ENCODE results near the gene XRCC3. TPM values are rescaled to one million over a fixed set of nuclear protein-coding genes. Genes with fewer than 3 reads are reported as not detected.

Gene XRCC3
- total and polyA plus RNA-seq, 2 experiments from 2014 or later, result 7.7 to 9.1 TPM

DNA sequence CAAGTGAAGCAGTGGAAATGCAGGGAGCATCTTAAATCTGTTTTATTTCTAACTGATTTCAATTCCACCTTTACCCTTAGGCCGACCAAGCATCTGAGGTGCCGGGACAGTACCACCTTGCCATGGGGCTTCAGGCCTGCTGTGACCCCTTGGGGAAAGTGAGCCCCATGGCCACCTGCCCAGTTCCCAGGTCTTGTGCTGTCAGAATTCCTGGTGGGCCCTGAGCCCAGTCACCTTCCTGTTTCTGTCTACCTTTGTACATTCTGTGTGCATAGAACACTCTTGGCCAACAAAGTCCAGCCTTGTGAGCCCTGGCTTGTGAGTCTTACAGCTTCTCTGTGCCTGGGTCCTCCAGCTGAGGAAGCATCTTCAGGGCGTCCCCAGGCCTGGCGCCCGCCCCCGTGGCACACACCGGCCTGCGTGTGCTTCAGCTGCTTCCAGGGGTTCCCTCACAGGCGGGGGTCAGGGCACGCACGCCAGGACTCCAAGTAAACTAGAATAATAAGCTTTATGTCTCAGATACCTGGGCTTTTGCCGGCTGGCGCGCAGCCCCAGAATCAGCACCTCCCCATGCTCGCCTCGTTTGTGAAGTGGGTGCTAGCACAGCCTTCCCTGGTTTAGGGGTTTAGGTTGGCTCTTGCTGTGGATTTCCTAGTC is 10.6 kb upstream of the XRCC3 start:
- Histone ChIP-seq H4K20me1 (ENCODE audit: insufficient read depth, poor library complexity, severe bottlenecking) (peaks cover 41% of the 10 kb centered on the region), H3K9me3 (ENCODE audit: low read depth) (no peaks in the 10 kb centered on the region), H3K36me3 (replicated peaks; ENCODE audit: insufficient read depth, low read depth) (no peaks in the 10 kb centered on the region), H3K4me2 (no peak overlapping the region), H3K4me1 (ENCODE audit: insufficient read depth) (peaks cover 10% of the 10 kb centered on the region), H3K27me3 (no peaks in the 10 kb centered on the region), H3K27ac (no peak overlapping the region), H3K9me2 (replicated peaks; ENCODE audit: insufficient read depth) (no peaks in the 10 kb centered on the region), H2AFZ (no peak overlapping the region), H3K4me3 (no peak overlapping the region), H3K79me2 (peaks cover 68% of the 10 kb centered on the region)
- DNase-seq (ENCODE audit: low spot score), result no peak
- WGBS (ENCODE audit: low lambda C conversion rate, missing lambda C conversion rate), result 97% methylated on average over 16 of the region's 16 CpGs
- TF ChIP-seq EZH2 (IDR thresholded peaks at IDR 0.05; ENCODE audit: borderline replicate concordance) (no peak), EZH2phosphoT487 (IDR thresholded peaks at IDR 0.05; ENCODE audit: low read depth, severe bottlenecking, unreplicated experiment) (no peak)
- TF ChIP-seq, protein P1, sequence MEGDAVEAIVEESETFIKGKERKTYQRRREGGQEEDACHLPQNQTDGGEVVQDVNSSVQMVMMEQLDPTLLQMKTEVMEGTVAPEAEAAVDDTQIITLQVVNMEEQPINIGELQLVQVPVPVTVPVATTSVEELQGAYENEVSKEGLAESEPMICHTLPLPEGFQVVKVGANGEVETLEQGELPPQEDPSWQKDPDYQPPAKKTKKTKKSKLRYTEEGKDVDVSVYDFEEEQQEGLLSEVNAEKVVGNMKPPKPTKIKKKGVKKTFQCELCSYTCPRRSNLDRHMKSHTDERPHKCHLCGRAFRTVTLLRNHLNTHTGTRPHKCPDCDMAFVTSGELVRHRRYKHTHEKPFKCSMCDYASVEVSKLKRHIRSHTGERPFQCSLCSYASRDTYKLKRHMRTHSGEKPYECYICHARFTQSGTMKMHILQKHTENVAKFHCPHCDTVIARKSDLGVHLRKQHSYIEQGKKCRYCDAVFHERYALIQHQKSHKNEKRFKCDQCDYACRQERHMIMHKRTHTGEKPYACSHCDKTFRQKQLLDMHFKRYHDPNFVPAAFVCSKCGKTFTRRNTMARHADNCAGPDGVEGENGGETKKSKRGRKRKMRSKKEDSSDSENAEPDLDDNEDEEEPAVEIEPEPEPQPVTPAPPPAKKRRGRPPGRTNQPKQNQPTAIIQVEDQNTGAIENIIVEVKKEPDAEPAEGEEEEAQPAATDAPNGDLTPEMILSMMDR (IDR thresholded peaks at IDR 0.05; ENCODE audit: poor library complexity), result no peak

DNA sequence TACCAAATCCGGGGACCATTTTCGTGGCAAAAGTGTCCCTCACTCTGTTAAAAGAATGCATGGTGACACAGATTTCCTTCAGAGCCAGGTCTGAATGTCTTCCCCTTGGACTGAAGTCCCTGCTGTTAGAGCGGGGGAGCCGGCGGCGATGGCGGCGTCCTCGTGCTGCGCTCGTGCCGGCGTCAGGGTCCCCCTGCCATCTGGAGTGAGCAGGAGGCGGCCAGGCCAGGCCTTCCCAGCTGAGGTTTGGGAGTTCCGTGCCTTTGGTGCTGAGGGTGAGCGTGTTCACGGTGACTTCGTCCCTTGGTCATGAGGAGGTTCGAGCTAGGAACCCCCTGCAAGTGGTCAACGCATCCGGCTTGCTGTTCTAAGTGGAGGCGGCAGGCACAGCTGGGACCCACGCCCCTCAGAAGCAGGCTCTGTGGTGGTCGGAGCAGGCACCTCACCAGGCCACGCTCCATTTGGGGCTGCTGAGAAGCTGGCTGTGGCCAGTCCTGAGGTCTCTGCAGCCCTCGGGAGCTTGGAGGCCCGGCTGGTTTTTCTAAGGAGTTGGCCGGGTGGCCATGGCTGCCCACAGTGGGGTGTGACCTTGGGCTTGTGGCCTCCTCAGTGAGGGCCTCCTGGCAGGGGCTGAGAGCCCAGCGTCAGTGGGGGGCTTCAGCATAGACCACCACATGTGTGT is 9.9 kb upstream of the XRCC3 start:
- no peaks in the 10 kb centered on the region for H3K27me3 ChIP-seq
- WGBS (ENCODE audit: low lambda C conversion rate, missing lambda C conversion rate), result 94% methylated on average over 28 of the region's 29 CpGs
- no peaks in the 10 kb centered on the region for H3K36me3 ChIP-seq (replicated peaks; ENCODE audit: insufficient read depth, low read depth)
- H4K20me1 ChIP-seq (ENCODE audit: insufficient read depth, poor library complexity, severe bottlenecking), result peaks cover 46% of the 10 kb centered on the region
- no peaks in the 10 kb centered on the region for H3K9me3 ChIP-seq (ENCODE audit: low read depth)
- no peaks in the 10 kb centered on the region for H3K9me2 ChIP-seq (replicated peaks; ENCODE audit: insufficient read depth)
- no peak overlapping the region for H3K4me2 ChIP-seq
- H2AFZ ChIP-seq, result no peak overlapping the region
- H3K4me1 ChIP-seq (ENCODE audit: insufficient read depth), result peaks cover 10% of the 10 kb centered on the region
- DNase-seq (ENCODE audit: low spot score), result no peak
- no peak overlapping the region for H3K4me3 ChIP-seq
- peaks cover 75% of the 10 kb centered on the region for H3K79me2 ChIP-seq
- no peak overlapping the region for H3K27ac ChIP-seq
- TF ChIP-seq EZH2 (IDR thresholded peaks at IDR 0.05; ENCODE audit: borderline replicate concordance) (no peak), EZH2phosphoT487 (IDR thresholded peaks at IDR 0.05; ENCODE audit: low read depth, severe bottlenecking, unreplicated experiment) (no peak)
- TF ChIP-seq, protein P1 (IDR thresholded peaks at IDR 0.05; ENCODE audit: poor library complexity), result no peak

DNA sequence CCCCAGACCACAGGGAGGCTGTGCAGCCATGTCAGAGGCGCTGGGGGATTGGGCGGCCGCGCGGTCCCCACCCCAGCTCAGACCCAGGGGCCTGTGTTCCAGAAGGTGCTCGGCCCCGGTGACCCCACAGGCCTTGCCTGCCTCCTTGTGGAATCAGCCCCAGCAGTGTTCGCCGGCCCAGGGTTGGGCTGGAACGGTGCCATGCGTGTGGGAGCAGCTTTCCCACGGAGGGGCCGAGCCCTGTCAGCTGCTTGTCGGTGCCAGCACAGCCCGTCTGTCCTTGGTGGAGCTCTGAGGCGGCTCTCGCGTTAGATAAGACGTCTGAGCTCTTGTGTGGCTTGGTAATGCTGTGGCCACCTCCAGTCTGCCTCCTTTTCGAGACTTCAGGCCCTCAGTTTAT is 8.9 kb upstream of the XRCC3 start:
- WGBS (ENCODE audit: low lambda C conversion rate, missing lambda C conversion rate), result 74% methylated on average over 20 of the region's 20 CpGs
- Histone ChIP-seq H3K36me3 (replicated peaks; ENCODE audit: insufficient read depth, low read depth) (no peaks in the 10 kb centered on the region), H4K20me1 (ENCODE audit: insufficient read depth, poor library complexity, severe bottlenecking) (peaks cover 53% of the 10 kb centered on the region), H3K4me2 (no peak overlapping the region), H3K9me2 (replicated peaks; ENCODE audit: insufficient read depth) (no peaks in the 10 kb centered on the region), H3K4me3 (no peak overlapping the region), H3K79me2 (peaks cover 85% of the 10 kb centered on the region), H3K9me3 (ENCODE audit: low read depth) (no peaks in the 10 kb centered on the region), H3K27ac (no peak overlapping the region), H3K4me1 (ENCODE audit: insufficient read depth) (peaks cover 10% of the 10 kb centered on the region), H2AFZ (no peak overlapping the region), H3K27me3 (no peaks in the 10 kb centered on the region)
- TF ChIP-seq EZH2phosphoT487 (IDR thresholded peaks at IDR 0.05; ENCODE audit: low read depth, severe bottlenecking, unreplicated experiment) (no peak), EZH2 (IDR thresholded peaks at IDR 0.05; ENCODE audit: borderline replicate concordance) (no peak)
- TF ChIP-seq, protein P1 (IDR thresholded peaks at IDR 0.05; ENCODE audit: poor library complexity), result no peak
- DNase-seq (ENCODE audit: low spot score), result no peak
